ENCODE data around the gene SLC2A1. TPM values are rescaled to one million over a fixed set of nuclear protein-coding genes. Genes with fewer than 3 reads are reported as not detected.

The SLC2A1 gene
- total RNA-seq, 1 experiment from 2014 or later, result 192 TPM

GRCh38 chr1:42960566-42961311, 2.1 kb upstream of the SLC2A1 start:
- DNase-seq (ENCODE audit: low read depth), result no peak

- no peak for DNase-seq (ENCODE audit: low read depth)
These were observed 1.4 kb upstream of the SLC2A1 start for GRCh38 chr1:42960122-42960390.

GRCh38 chr1:42957880-42958487, 684 bp downstream of the SLC2A1 start:
- peak; percentile 75 for DNase-seq (ENCODE audit: low read depth)

GRCh38 chr1:42957229-42957879, 1.3 kb downstream of the SLC2A1 start:
- DNase-seq (ENCODE audit: low read depth), result no peak

DNA sequence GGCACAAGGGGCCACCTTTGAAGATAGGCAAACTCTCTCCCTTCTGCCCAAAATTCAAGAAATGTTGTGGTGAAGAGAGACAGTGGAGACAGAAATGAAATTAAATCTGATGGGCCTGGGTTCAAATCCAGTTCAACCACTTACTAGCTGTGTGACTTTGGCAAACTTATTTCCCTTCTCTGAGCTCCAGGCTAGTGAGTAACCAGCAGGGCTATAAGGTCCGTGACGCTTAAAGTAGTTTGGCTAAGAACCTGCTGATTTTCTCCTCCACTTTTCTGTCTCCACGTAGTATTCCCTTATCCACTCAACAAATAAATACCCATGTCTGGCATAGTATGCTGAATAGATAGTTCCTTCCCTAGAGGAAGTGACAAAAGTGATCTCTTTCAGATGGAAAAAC, 1.9 kb downstream of the SLC2A1 start:
- no peak for DNase-seq (ENCODE audit: low read depth)

GRCh38 chr1:42955311-42956063, 3.2 kb downstream of the SLC2A1 start:
- DNase-seq (ENCODE audit: low read depth), result no peak

GRCh38 chr1:42953182-42954180, 5.2 kb downstream of the SLC2A1 start:
- peak; percentile 68 for DNase-seq (ENCODE audit: low read depth)

DNA sequence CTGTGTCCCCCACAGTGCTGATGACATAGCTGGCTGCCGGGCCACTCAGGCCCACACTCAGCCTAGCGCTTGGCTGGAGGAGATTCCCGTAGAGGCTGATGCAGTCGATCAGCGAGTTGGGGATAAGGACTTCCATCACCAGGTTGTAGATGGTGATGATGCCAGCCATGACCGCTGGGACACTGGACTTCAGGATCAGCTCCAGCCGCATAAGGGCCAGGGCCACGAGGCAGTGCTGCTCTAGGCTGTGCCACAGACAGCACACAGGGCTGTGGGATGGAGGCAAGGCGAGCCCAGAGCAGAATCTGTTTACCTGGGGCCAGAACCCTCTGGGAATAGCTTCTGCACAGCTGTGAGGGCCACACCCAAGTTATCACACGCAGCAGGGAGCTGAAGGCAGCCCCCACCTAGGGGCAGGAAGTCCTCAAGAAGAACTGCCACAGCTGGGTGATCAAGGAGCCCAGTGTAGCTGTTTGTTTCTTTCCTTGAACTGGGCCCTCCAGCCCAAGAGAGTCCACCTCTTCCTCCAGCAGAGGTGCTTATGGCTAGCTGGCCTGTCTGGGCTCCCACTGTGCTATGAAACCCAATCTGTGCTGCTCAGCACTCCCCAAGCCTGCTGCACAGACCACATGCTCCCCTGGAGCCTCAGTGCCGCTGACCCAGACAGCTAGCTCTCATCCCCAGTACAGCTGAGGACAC, 6.2 kb downstream of the SLC2A1 start:
- DNase-seq (ENCODE audit: low read depth), result peak; percentile 63

DNA sequence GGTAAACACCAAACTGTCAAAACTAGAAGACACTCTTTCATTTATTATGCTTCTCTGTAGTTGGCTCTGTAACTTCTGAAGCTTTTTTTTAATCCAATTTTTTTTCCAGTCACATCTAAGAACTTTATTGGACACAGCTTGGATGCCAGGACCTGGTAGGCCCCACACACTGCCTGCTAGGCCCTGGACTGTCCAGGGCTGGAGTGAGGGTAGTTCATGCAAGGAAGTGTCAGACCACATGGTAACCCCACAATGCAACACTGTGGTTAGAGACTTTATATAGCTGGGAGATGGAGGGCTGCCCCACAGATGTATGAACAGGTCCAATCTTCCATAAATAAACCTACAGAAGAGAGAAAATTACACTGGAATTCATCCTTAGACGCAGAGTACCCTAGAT, 7.1 kb downstream of the SLC2A1 start:
- peak; percentile 59 for DNase-seq (ENCODE audit: low read depth)

DNA sequence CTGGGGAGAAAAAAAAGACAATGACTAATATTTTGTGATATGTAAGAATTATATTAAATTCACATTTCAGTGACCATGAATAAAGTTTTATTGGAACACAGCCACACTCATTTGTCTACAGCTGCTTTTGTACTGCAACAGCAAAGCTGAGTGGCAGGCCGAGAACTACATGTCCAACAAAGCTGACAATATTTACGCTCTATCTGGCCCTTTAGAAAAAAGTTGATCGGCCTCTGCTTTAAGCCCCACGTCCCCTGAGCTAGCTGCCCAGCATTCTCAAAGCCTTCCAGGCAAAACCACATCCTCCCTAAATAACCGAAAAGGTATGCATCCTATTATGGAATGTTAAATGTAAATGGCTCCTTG, 8.6 kb downstream of the SLC2A1 start:
- peak; percentile 84 for DNase-seq (ENCODE audit: low read depth)

DNA sequence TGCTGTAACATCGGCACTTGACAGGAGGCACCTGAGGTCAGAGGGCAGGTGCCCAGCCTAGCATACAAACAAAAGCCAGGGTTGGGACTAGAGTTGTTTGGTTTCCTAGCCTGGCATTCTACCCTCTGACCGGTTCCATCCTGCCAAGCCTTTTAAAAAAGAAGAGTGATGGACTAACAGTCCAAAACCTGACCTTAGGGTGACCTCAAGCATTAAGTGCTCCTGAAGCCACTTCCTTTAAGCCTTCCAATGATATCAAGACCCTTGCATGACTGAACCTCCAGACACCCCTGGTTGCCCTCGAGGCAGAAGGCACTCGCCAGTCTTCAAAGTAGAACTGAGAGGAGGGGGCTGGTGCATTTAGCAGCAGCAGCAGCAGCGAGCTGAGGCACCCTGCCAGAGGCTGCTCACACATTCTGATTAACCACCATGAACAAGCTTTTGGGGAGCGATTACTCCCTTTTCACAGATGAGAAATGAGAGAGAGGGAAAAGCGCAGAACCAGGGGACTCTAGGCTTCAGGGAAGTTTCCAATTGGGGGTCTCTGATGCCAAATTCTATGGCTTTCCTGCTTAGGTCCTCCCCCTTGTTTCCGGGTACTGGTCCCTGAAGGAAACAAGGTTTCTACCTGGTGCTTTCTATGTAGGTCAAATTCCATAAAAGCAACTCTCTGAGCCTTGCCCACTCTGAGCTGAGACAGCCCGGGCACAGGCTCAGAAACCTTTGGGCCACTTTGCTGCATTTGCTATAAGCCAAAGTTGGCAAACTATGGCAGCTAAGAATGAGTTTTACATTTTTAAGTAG, 9.2 kb downstream of the SLC2A1 start:
- DNase-seq (ENCODE audit: low read depth), result peak; percentile 82

DNA sequence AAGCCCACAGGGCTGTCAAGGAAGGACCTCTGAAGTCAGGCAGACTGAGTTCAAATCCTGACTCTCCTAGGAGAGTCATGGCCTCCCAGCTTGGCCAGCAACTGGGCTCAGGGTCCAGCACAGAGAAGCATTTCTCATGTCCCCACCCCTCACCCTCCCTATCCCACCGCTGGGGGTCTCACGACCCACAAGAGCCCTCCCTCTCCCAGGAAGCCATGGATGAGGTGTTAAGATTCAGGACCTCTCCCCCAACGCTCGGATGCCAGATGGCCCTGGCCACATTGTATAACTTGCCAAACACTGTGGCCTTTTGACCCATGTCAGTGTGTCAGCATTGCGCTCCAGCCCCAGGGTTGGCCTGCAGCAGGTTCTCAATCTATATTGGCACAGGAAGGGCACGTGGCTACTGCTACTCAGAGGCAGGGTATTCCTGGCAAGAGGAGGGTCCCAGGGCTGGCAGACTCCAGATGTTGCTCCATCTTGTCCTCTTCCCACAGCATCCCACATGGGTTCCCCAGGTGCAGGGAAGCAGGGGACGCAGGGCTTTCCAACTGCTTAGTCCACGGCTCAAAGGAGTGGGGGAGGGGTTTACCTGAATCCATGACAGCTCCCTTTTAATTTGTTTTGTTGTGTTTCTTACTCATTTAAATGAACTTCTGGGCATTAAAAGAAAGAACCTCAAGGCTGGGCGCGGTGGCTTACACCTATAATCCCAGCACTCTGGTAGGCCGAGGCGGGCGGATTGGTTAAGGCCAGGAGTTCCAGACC, 10.5 kb downstream of the SLC2A1 start:
- DNase-seq (ENCODE audit: low read depth), result peak; percentile 74

GRCh38 chr1:42947117-42947516, 11.6 kb downstream of the SLC2A1 start:
- DNase-seq (ENCODE audit: low read depth), result no peak

DNA sequence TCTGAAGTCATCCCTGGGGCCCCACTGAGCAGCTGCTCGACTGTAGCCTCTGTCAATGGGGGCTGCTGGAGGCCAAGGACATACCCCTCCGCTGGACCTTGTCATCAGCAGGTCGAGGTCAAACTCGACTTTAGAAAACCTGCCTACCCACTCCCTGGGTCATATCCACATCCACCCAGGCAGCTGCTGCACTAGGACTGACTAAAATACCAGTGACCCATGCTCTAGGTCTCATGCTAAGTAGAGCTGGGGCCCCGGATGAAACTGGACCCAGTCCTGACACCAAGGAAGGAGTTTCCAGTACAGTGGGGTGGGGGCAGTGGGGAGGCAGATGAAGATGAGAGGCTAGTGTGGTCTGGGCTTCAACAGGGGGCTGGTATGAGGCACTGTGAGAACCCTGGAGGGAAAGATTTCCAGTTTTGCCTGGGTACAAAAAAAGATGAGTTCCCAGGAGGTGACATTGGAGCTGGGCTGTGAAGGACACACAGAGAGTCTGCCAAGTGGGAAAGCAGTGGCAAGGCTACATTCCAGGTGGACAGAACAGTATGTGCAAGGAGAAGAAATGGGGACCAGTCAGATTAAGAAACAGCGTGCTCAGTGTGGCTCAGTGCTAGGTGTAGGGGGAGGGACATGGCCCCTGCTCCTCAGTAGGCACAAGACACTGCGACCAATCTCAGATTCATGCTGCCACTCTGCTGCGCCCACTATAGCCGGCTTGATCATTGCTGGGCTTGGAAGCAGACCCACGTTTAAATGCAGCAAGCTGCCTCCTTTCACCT, 12.4 kb downstream of the SLC2A1 start:
- no peak for DNase-seq (ENCODE audit: low read depth)

GRCh38 chr1:42945164-42945563, 13.5 kb downstream of the SLC2A1 start:
- no peak for DNase-seq (ENCODE audit: low read depth)

DNA sequence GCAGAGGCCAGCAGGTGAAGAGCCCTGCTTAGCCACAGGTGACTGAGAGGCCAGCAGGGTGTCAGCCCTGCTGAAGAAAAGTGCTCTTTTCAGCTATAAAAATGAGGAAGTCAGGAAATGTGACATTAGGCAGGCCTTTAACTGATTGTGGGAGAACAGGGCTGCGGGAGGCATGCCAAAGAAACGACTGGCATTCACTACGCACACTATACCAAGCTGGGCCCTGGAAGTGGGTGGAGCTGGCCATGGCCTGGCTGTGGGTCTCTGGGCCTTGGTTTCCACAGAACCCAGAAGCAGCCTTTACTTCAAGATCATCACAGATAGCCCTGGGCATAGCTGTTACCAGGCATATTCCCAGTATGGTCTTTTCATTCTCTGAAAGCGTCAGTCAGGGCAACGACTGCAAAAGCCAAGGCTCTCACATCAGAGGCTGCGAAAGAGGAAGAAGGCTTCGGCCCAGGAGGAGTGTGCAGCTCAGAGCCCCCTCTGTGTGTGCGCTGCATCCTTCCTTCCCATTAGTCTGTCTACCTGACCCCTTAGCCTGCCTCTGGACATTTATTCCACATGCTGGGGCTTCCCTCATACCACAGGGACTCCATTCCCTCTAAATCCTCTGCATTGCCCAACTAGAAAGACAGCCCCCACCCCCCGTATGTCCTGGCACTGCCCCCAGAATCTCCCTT, 14.3 kb downstream of the SLC2A1 start:
- no peak for DNase-seq (ENCODE audit: low read depth)

- DNase-seq (ENCODE audit: low read depth), result no peak
These were observed 14.9 kb downstream of the SLC2A1 start for GRCh38 chr1:42943728-42944127.

- peak; percentile 94 for DNase-seq (ENCODE audit: low read depth)
These were observed 15.5 kb downstream of the SLC2A1 start for GRCh38 chr1:42943166-42943565.
